K562 (cell line): ENCODE measurements around the gene INA. TPM values are rescaled to one million over a fixed set of nuclear protein-coding genes. Genes with fewer than 3 reads are reported as not detected.

Source experiments
- ATAC-seq: fragments of 200-7000 bp; cut with Tn5 transposase; 3 replicates; pipeline ENCODE4 v1.9.1; 2020; ENCODE audit warnings: moderate library complexity
- BruUV-seq: library from RNA; stranded (reverse); fragments of 400-500 nt; replicated peaks from 2 replicates; lab custom pipeline; 2021; lab: Mats Ljungman, UMichigan
- CTCF ChIA-PET: fragments of 300-600 bp; formaldehyde crosslinking; extraction: SDS; loops from one replicate; lab custom pipeline; 2021; ENCODE audit warnings: low intra/inter-chr PET ratio; lab: Yijun Ruan, JAX
- POLR2A ChIA-PET: fragments of 300-600, 350-650 bp; sonication (Branson Sonifier 250); formaldehyde crosslinking; extraction: SDS; loops from one replicate; lab custom pipeline; 2021; ENCODE audit warnings: antibody characterized with exemption, inconsistent platforms; lab: Yijun Ruan, JAX
- DNase-seq, 4 experiments: peaks; one replicate each; pipeline versions ENCODE4 v3.0.0 to v3.0.0-alpha.2; 2011 to 2018; ENCODE audit warnings: low spot score in 3 of 4, mixed read lengths in 3 of 4; ENCODE audit errors: extremely low read depth in 1 of 4
- FAIRE-seq: peaks from 2 replicates; lab custom pipeline; 2011; peaks lifted over from hg19 to GRCh38; lab: Jason Lieb, UNC
- H2AFZ ChIP-seq: 2 replicates; pipeline ENCODE4 v1.6.0; 2011; ENCODE audit warnings: low read depth, low read length, control low read depth, inconsistent platforms
- H3K27ac ChIP-seq: fragments of 200-600 bp; 3 replicates; pipeline ENCODE4 v1.8.0; 2011; ENCODE audit warnings: low read depth, mild to moderate bottlenecking, control low read depth, inconsistent platforms, low read length, moderate library complexity, mixed read lengths; ENCODE audit errors: extremely low read depth
- H3K27me3 ChIP-seq, 2 experiments: fragments of 300-600 bp in 1 of 2; 2 replicates in 1 of 2; 3 replicates in 1 of 2; pipeline versions ENCODE4 v1.6.0 to v1.8.0; 2011; ENCODE audit warnings: inconsistent platforms in 2 of 2, low read length in 2 of 2, mild to moderate bottlenecking in 1 of 2, mixed read lengths in 1 of 2, moderate library complexity in 1 of 2; ENCODE audit not compliant: control insufficient read depth in 2 of 2, insufficient read depth in 2 of 2
- H3K36me3 ChIP-seq: fragments of 300-600 bp; 3 replicates; pipeline ENCODE4 v1.8.0; 2011; ENCODE audit warnings: mild to moderate bottlenecking, low read length, inconsistent platforms; ENCODE audit not compliant: control insufficient read depth, insufficient read depth
- H3K4me1 ChIP-seq, 2 experiments: fragments of 200-600 bp in 1 of 2; replicated peaks in 1 of 2; 2 replicates in 1 of 2; 3 replicates in 1 of 2; pipeline versions ENCODE4 v1.5.1 to v1.8.0; 2011; ENCODE audit warnings: inconsistent platforms in 2 of 2, low read length in 2 of 2, mild to moderate bottlenecking in 1 of 2, mixed read lengths in 1 of 2, moderate library complexity in 1 of 2; ENCODE audit not compliant: control insufficient read depth in 2 of 2, insufficient read depth in 2 of 2
- H3K4me2 ChIP-seq: 2 replicates; pipeline ENCODE4 v1.6.1; 2011; ENCODE audit warnings: low read length, control low read depth, inconsistent platforms, mixed read lengths; ENCODE audit not compliant: insufficient read depth
- H3K4me3 ChIP-seq: fragments of 200-600 bp; sonication (generic), shearing (Covaris generic); 2 replicates; pipeline ENCODE4 v1.5.1; 2016; ENCODE audit warnings: control low read depth, inconsistent platforms
- H3K79me2 ChIP-seq: fragments of 200-600 bp; 3 replicates; pipeline ENCODE4 v1.8.0; 2011; ENCODE audit warnings: low read length, inconsistent platforms; ENCODE audit not compliant: control insufficient read depth, insufficient read depth
- H3K9ac ChIP-seq, 2 experiments: 2 replicates each; pipeline versions ENCODE4 v1.6.0 to v1.6.1; 2011; ENCODE audit warnings: low read depth in 2 of 2, low read length in 2 of 2, control low read depth in 1 of 2, inconsistent platforms in 1 of 2, mild to moderate bottlenecking in 1 of 2, mixed read lengths in 1 of 2; ENCODE audit not compliant: insufficient read depth in 1 of 2
- H3K9me1 ChIP-seq: one replicate; pipeline ENCODE4 v1.6.0; 2011; ENCODE audit warnings: inconsistent platforms, mild to moderate bottlenecking, low read length, moderate library complexity; ENCODE audit not compliant: control insufficient read depth, insufficient read depth
- H3K9me3 ChIP-seq: replicated peaks from 2 replicates; pipeline ENCODE4 v1.5.1; 2011; ENCODE audit warnings: low read depth, low read length, inconsistent platforms; ENCODE audit not compliant: control insufficient read depth, insufficient read depth
- H4K20me1 ChIP-seq: replicated peaks from 2 replicates; pipeline ENCODE4 v1.6.1; 2011; ENCODE audit warnings: low read length, inconsistent platforms, mixed read lengths; ENCODE audit not compliant: control insufficient read depth, insufficient read depth
- BMI1 ChIP-seq: fragments of 150-350 bp; IDR thresholded peaks from 2 replicates; pipeline ENCODE4 v1.6.1; 2014; ENCODE audit warnings: low read length
- C11orf30 ChIP-seq: fragments of 450-650 bp; IDR thresholded peaks from 2 replicates; pipeline ENCODE4 v1.6.1; 2016; ENCODE audit warnings: low read depth, mild to moderate bottlenecking
- CHD1 ChIP-seq: fragments of 200-600 bp; sonication (generic); IDR thresholded peaks from one replicate; pipeline ENCODE4 v1.6.1; 2012; ENCODE audit warnings: mild to moderate bottlenecking, moderate library complexity, low read length, inconsistent platforms
- COPS2 ChIP-seq: fragments of 450-650 bp; conservative IDR thresholded peaks from 2 replicates; pipeline ENCODE4 v1.6.1; 2016; ENCODE audit warnings: mild to moderate bottlenecking, moderate library complexity
- CTBP1 ChIP-seq: fragments of 450-650 bp; IDR thresholded peaks from 2 replicates; pipeline ENCODE4 v1.6.1; 2016; ENCODE audit warnings: borderline replicate concordance
- ELF4 ChIP-seq: fragments of 450-650 bp; formaldehyde crosslinking; IDR thresholded peaks from 2 replicates; pipeline ENCODE4 v1.4.0; 2022; ENCODE audit warnings: missing genetic modification characterization
- HCFC1 ChIP-seq: IDR thresholded peaks from 2 replicates; pipeline ENCODE4 v1.6.1; 2012; ENCODE audit warnings: low read depth, low read length, improper control_type of control experiment
- L3MBTL2 ChIP-seq: fragments of 450-650 bp; IDR thresholded peaks from 2 replicates; pipeline ENCODE4 v1.6.1; 2016; ENCODE audit warnings: mild to moderate bottlenecking, moderate library complexity
- MXI1 ChIP-seq: IDR thresholded peaks from 2 replicates; pipeline ENCODE4 v1.6.1; 2011; ENCODE audit warnings: low read depth, mild to moderate bottlenecking, improper control_type of control experiment, low read length
- PTRF ChIP-seq: fragments of 450-650 bp; IDR thresholded peaks from 2 replicates; pipeline ENCODE4 v1.6.1; 2016; ENCODE audit warnings: mild to moderate bottlenecking, missing genetic modification characterization, missing compliant biosample characterization
- RAD21 ChIP-seq, 2 experiments: fragments of 250-450 bp in 1 of 2; fragments of 450-650 bp in 1 of 2; sonication (Bioruptor Pico) in 1 of 2; formaldehyde crosslinking in 1 of 2; IDR thresholded peaks in 1 of 2; conservative IDR thresholded peaks in 1 of 2; 2 replicates each; pipeline versions ENCODE4 v1.4.0 to v1.8.0; 2020 to 2022; ENCODE audit warnings: mild to moderate bottlenecking in 2 of 2, moderate library complexity in 1 of 2
- SRSF3 ChIP-seq: fragments of 200-400 bp; formaldehyde crosslinking; IDR thresholded peaks from 2 replicates; pipeline ENCODE4 v1.6.1; 2016; ENCODE audit warnings: mild to moderate bottlenecking, low read length, moderate library complexity; ENCODE audit not compliant: insufficient read depth
- ZNF263 ChIP-seq: sonication (generic); formaldehyde crosslinking; IDR thresholded peaks from 2 replicates; pipeline ENCODE4 v1.8.0; 2022; ENCODE audit warnings: mild to moderate bottlenecking, missing genetic modification reagents, borderline replicate concordance
- ZNF408 ChIP-seq: fragments of 250-450 bp; sonication (Bioruptor Pico); IDR thresholded peaks from 2 replicates; pipeline ENCODE4 v1.4.0; 2020; ENCODE audit warnings: low read depth, mild to moderate bottlenecking, moderate library complexity
- WGBS: fragments of 100-300 bp; shearing (Covaris generic); methylation state at CpG from one replicate; pipeline ENCODE4 v1.1.6; 2016; ENCODE audit warnings: low coverage, mixed read lengths; ENCODE audit not compliant: insufficient coverage; ENCODE audit errors: missing lambda C conversion rate; 5-methylcytosine and 5-hydroxymethylcytosine counted together
- in situ Hi-C: fragments of 300-500 bp; cut with MboI; formaldehyde crosslinking; loops from 4 replicates; pipeline ENCODE4 v1.15.0; 2018; ENCODE audit warnings: inconsistent platforms, mixed read lengths
- intact Hi-C: fragments of 100-400 bp; cut with micrococcal nuclease; formaldehyde crosslinking; loops from 2 replicates; pipeline ENCODE4 v1.14.2; 2022
- polyA plus RNA-seq, 8 experiments: library from polyadenylated mRNA; depleted of rRNA in 4 of 8; stranded (reverse) in 5 of 8; unstranded in 3 of 8; fragments of >200 nt; fragmentation: Nextera tagmentation in 2 of 8; fragmentation: Illumina TruSeq in 1 of 8; extraction: Ambion mirVana in 2 of 8; extraction: Trizol in 1 of 8; gene quantifications; 2 replicates each; pipeline versions ENCODE4 v1.2.1 to v1.2.3, GENCODE V29; 2011 to 2014; ENCODE audit warnings: inconsistent platforms in 1 of 8, missing spikeins in 1 of 8
- total RNA-seq, 7 experiments: library from RNA; depleted of rRNA in 6 of 7; stranded (reverse); fragments of >200 nt in 6 of 7; fragmentation: Illumina TruSeq in 2 of 7; extraction: Trizol in 2 of 7; gene quantifications; 2 replicates each; pipeline versions ENCODE4 v1.2.1 to v1.2.3, GENCODE V29; 2011 to 2021; ENCODE audit warnings: low replicate concordance in 1 of 7
- TF ChIP-seq, protein P1 (sequence below): fragments of 250-450 bp; sonication (Bioruptor Pico); IDR thresholded peaks from 2 replicates; pipeline ENCODE4 v1.5.0; 2021; ENCODE audit warnings: mild to moderate bottlenecking, borderline replicate concordance
- TF ChIP-seq, protein P2 (sequence below), 3 experiments: IDR thresholded peaks in 2 of 3; conservative IDR thresholded peaks in 1 of 3; 2 replicates each; pipeline ENCODE4 v1.5.1; 2011 to 2012; ENCODE audit warnings: low read length in 3 of 3, mild to moderate bottlenecking in 3 of 3, control low read depth in 2 of 3, improper control_type of control experiment in 1 of 3, inconsistent platforms in 1 of 3, low read depth in 1 of 3, mixed read lengths in 1 of 3, moderate library complexity in 1 of 3; ENCODE audit not compliant: insufficient read depth in 2 of 3
- TF ChIP-seq, protein P3 (sequence below): IDR thresholded peaks from 2 replicates; pipeline ENCODE4 v1.6.1; 2016; ENCODE audit warnings: missing genetic modification characterization, missing compliant biosample characterization

Gene INA
- total and polyA plus RNA-seq, 9 of the 15 experiments (the other 6 are each of a cell fraction or from before 2014, with no cell fraction given) = not detected

DNA sequence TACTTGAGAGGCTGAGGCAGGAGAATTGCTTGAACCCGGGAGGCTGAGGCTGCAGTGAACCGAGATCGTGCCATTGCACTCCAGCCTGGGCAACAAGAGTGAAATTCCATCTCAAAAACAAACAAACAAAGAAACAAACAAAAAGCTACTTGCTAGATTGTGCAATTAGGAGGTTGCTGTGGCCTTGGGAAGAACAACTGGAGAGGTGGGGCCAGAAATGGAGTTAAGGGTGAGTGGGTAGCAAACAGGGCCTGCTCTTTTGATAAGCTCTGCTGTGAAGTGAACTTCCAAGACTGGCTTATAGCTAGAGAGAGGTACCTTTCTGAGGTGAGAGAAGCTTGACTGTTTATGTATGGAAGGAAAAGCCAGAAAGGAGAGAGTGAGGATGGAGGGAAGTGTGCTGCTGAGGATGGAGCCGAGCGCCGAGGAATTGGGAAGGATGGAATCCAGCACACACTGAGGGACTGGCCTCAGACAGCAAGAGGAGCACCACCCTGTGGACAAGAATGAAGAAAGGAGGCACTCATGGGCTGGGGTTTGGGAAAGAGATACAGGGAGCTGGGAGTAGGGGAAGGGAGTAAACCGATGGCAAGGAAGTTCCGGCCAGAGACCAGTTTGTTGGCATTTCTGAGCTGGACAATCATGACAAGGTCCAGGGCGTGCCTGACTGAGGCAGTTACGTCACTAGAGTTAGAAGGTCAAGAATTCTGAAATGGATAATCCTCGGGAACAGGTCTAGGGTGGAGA, 38.3 kb upstream of the INA start:
- no peak overlapping the region for H3K9ac ChIP-seq
- WGBS = 53% methylated on average over 9 of the region's 11 CpGs
- no peaks in the 10 kb centered on the region for H3K9me3 ChIP-seq
- H3K27me3 ChIP-seq = no peaks in the 10 kb centered on the region
- H3K79me2 ChIP-seq = no peaks in the 10 kb centered on the region
- no peak overlapping the region for H3K4me3 ChIP-seq
- BruUV-seq = no TSS peak
- in situ Hi-C loops = no loop called here
- H3K27ac ChIP-seq = no peak overlapping the region
- H2AFZ ChIP-seq = no peak overlapping the region
- no peaks in the 10 kb centered on the region for H3K9me1 ChIP-seq
- no peaks in the 10 kb centered on the region for H3K36me3 ChIP-seq
- H4K20me1 ChIP-seq = no peaks in the 10 kb centered on the region
- peak in 1 of 4 experiments; percentile 28 for DNase-seq
- ChIA-PET POLR2A (interaction anchor here (0.9 kb wide), 2 partner anchors 11 to 144 kb away, joined by 3 read pairs; no protein-coding TSS in a partner anchor), CTCF (no interaction called here)
- peak; percentile 81; the same call in 2 of the 3 replicates for ATAC-seq
- intact Hi-C loops = no loop called here
- H3K4me1 ChIP-seq = no peaks in the 10 kb centered on the region; a peak in 1 of 5 replicates
- no peak overlapping the region for H3K4me2 ChIP-seq
- no peak for FAIRE-seq
- TF ChIP-seq, protein P1, sequence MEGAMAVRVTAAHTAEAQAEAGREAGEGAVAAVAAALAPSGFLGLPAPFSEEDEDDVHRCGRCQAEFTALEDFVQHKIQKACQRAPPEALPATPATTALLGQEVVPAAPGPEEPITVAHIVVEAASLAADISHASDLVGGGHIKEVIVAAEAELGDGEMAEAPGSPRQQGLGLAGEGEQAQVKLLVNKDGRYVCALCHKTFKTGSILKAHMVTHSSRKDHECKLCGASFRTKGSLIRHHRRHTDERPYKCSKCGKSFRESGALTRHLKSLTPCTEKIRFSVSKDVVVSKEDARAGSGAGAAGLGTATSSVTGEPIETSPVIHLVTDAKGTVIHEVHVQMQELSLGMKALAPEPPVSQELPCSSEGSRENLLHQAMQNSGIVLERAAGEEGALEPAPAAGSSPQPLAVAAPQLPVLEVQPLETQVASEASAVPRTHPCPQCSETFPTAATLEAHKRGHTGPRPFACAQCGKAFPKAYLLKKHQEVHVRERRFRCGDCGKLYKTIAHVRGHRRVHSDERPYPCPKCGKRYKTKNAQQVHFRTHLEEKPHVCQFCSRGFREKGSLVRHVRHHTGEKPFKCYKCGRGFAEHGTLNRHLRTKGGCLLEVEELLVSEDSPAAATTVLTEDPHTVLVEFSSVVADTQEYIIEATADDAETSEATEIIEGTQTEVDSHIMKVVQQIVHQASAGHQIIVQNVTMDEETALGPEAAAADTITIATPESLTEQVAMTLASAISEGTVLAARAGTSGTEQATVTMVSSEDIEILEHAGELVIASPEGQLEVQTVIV (CRISPR knock-in tag) = no peak
- TF ChIP-seq COPS2 = no peak
- TF ChIP-seq MXI1 = no peak
- TF ChIP-seq PTRF (tag) = no peak
- no peak for TF ChIP-seq HCFC1
- no peak for TF ChIP-seq ZNF408 (CRISPR knock-in tag)
- no peak for TF ChIP-seq L3MBTL2
- TF ChIP-seq, protein P2, sequence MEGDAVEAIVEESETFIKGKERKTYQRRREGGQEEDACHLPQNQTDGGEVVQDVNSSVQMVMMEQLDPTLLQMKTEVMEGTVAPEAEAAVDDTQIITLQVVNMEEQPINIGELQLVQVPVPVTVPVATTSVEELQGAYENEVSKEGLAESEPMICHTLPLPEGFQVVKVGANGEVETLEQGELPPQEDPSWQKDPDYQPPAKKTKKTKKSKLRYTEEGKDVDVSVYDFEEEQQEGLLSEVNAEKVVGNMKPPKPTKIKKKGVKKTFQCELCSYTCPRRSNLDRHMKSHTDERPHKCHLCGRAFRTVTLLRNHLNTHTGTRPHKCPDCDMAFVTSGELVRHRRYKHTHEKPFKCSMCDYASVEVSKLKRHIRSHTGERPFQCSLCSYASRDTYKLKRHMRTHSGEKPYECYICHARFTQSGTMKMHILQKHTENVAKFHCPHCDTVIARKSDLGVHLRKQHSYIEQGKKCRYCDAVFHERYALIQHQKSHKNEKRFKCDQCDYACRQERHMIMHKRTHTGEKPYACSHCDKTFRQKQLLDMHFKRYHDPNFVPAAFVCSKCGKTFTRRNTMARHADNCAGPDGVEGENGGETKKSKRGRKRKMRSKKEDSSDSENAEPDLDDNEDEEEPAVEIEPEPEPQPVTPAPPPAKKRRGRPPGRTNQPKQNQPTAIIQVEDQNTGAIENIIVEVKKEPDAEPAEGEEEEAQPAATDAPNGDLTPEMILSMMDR (IDR thresholded peaks at IDR 0.05 in 2 of 3, conservative IDR thresholded peaks at IDR 0.05 in 1 of 3; ENCODE audit: insufficient read depth in 2 of 3, low read depth in 1 of 3, low read length in 3 of 3) = peak; percentile 22 to 34 (median 24); a peak in 3 of 6 replicates
- TF ChIP-seq CHD1 = no peak
- no peak for TF ChIP-seq ELF4
- no peak for TF ChIP-seq ZNF263 (CRISPR knock-in tag)
- TF ChIP-seq, protein P3, sequence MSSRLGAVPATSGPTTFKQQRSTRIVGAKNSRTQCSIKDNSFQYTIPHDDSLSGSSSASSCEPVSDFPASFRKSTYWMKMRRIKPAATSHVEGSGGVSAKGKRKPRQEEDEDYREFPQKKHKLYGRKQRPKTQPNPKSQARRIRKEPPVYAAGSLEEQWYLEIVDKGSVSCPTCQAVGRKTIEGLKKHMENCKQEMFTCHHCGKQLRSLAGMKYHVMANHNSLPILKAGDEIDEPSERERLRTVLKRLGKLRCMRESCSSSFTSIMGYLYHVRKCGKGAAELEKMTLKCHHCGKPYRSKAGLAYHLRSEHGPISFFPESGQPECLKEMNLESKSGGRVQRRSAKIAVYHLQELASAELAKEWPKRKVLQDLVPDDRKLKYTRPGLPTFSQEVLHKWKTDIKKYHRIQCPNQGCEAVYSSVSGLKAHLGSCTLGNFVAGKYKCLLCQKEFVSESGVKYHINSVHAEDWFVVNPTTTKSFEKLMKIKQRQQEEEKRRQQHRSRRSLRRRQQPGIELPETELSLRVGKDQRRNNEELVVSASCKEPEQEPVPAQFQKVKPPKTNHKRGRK (tag) = no peak
- peak; percentile 42; the same call in 1 of the 2 replicates for TF ChIP-seq CTBP1
- TF ChIP-seq RAD21 (CRISPR knock-in tag; conservative IDR thresholded peaks at IDR 0.05 in 1 of 2, IDR thresholded peaks at IDR 0.05 in 1 of 2) = peak in 1 of 2 experiments; percentile 65; a peak in 2 of 4 replicates
- no peak for TF ChIP-seq BMI1
- TF ChIP-seq SRSF3 = no peak
- TF ChIP-seq C11orf30 = no peak
